ENCODE results near the gene SUGCT.

Gene SUGCT

GRCh38 chr7:40885503-40885902 lies 750.7 kb downstream of the SUGCT start:
- POLR2A ChIA-PET: no interaction called here
- no peak for TF ChIP-seq CTCF (IDR thresholded peaks at IDR 0.05; ENCODE audit: control extremely low read depth, extremely low read depth, low read depth, missing control alignments)
- DNase-seq (ENCODE audit: extremely low spot score): no peak
- CTCF ChIA-PET: no interaction called here

- POLR2A ChIA-PET: no interaction called here
- DNase-seq (ENCODE audit: extremely low spot score): no peak
- no peak for TF ChIP-seq CTCF (IDR thresholded peaks at IDR 0.05; ENCODE audit: control extremely low read depth, extremely low read depth, low read depth, missing control alignments)
- CTCF ChIA-PET: no interaction called here
Observed at GRCh38 chr7:40887099-40887498, 752.3 kb downstream of the SUGCT start.

- CTCF ChIA-PET: no interaction called here
- TF ChIP-seq CTCF (IDR thresholded peaks at IDR 0.05; ENCODE audit: control extremely low read depth, extremely low read depth, low read depth, missing control alignments): no peak
- no peak for DNase-seq (ENCODE audit: extremely low spot score)
- POLR2A ChIA-PET: no interaction called here
Observed at GRCh38 chr7:40888499-40888898, 753.7 kb downstream of the SUGCT start.

- CTCF ChIA-PET: no interaction called here
Observed at GRCh38 chr7:40889099-40889498, 754.3 kb downstream of the SUGCT start.

GRCh38 chr7:40889539-40889938 lies 754.7 kb downstream of the SUGCT start:
- DNase-seq (ENCODE audit: extremely low spot score): no peak
- CTCF ChIA-PET: no interaction called here
- no peak for TF ChIP-seq CTCF (IDR thresholded peaks at IDR 0.05; ENCODE audit: control extremely low read depth, extremely low read depth, low read depth, missing control alignments)
- POLR2A ChIA-PET: no interaction called here

More at GRCh38 chr7:40889099-40889498, 754.3 kb downstream of the SUGCT start:
- no peak for DNase-seq (ENCODE audit: extremely low spot score)
- no peak for TF ChIP-seq CTCF (IDR thresholded peaks at IDR 0.05; ENCODE audit: control extremely low read depth, extremely low read depth, low read depth, missing control alignments)
- POLR2A ChIA-PET: no interaction called here

GRCh38 chr7:40890088-40890692 lies 755.4 kb downstream of the SUGCT start:
- no peak for TF ChIP-seq CTCF (IDR thresholded peaks at IDR 0.05; ENCODE audit: control extremely low read depth, extremely low read depth, low read depth, missing control alignments)
- POLR2A ChIA-PET: no interaction called here
- CTCF ChIA-PET: no interaction called here
- no peak for DNase-seq (ENCODE audit: extremely low spot score)

- TF ChIP-seq CTCF (IDR thresholded peaks at IDR 0.05; ENCODE audit: control extremely low read depth, extremely low read depth, low read depth, missing control alignments): no peak
- DNase-seq (ENCODE audit: extremely low spot score): no peak
- ChIA-PET CTCF (no interaction called here), POLR2A (no interaction called here)
Observed at GRCh38 chr7:40891232-40891631, 756.4 kb downstream of the SUGCT start.
